Muscle of arm (tissue), 14 donors: ENCODE results near the gene NUDT10. TPM values are rescaled to one million over a fixed set of nuclear protein-coding genes. Genes with fewer than 3 reads are reported as not detected.
"Not testable (repeated sequence)": the region's sequence is repeated elsewhere in the genome, so short reads cannot be mapped to it uniquely, and the experiment has no call there.

ENCODE experiments used
- DNase-seq: peaks from one replicate; pipeline ENCODE4 v3.0.0-alpha.2; 2013
- long read RNA-seq, 11 donors: transcript quantifications; one replicate each; lab custom pipeline, GENCODE V29; 2026
- polyA plus RNA-seq, 12 donors: library from polyadenylated mRNA; unstranded; fragments of 120-200 nt; gene quantifications; one replicate each; pipeline ENCODE4 v1.2.1, GENCODE V29; 2013; ENCODE audit not compliant: insufficient read length in 12 of 12

The NUDT10 gene
- 1 to 10 TPM in 9 of 12 donors, under 1 TPM in 1, not detected in 2; 0.93 to 5.4 (median 1.4) TPM for polyA plus RNA-seq
- long read RNA-seq, donor 1, transcript NUDT10-201 (2 exons, 1,917 nt): major isoform, 7 of 7 reads
- long read RNA-seq, donor 1, partial matches to known transcripts: 0 of 7 reads
- long read RNA-seq, donor 1, other reads (novel, unspliced or antisense): 0 of 7 reads
- long read RNA-seq, donor 2, partial matches to known transcripts: 0 of 1 reads
- long read RNA-seq, donor 2, other reads (novel, unspliced or antisense): 0 of 1 reads
- long read RNA-seq, donor 3: 0 reads
- long read RNA-seq, donor 4: 0 reads
- long read RNA-seq, donor 5, partial matches to known transcripts: 0 of 1 reads
- long read RNA-seq, donor 5, other reads (novel, unspliced or antisense): 0 of 1 reads
- long read RNA-seq, donor 6: 0 reads
- long read RNA-seq, donor 7, partial matches to known transcripts: 0 of 2 reads
- long read RNA-seq, donor 7, other reads (novel, unspliced or antisense): 0 of 2 reads
- long read RNA-seq, donor 8, partial matches to known transcripts: 0 of 2 reads
- long read RNA-seq, donor 8, other reads (novel, unspliced or antisense): 0 of 2 reads
- long read RNA-seq, donor 9, partial matches to known transcripts: 0 of 2 reads
- long read RNA-seq, donor 9, other reads (novel, unspliced or antisense): 0 of 2 reads
- long read RNA-seq, donor 10: 0 reads
- long read RNA-seq, donor 11, partial matches to known transcripts: 0 of 1 reads
- long read RNA-seq, donor 11, other reads (novel, unspliced or antisense): 0 of 1 reads

GRCh38 chrX:51332188-51332942 is at the start of gene NUDT10:
Gene NUDT10, plus strand, starts transcription at chrX:51332822. Its CDS starts 144 bp downstream, at chrX:51332966.
- peak; percentile 39 for DNase-seq

GRCh38 chrX:51292421-51292820 is 40.2 kb upstream of the NUDT10 start:
- DNase-seq: peak; percentile 0

DNA sequence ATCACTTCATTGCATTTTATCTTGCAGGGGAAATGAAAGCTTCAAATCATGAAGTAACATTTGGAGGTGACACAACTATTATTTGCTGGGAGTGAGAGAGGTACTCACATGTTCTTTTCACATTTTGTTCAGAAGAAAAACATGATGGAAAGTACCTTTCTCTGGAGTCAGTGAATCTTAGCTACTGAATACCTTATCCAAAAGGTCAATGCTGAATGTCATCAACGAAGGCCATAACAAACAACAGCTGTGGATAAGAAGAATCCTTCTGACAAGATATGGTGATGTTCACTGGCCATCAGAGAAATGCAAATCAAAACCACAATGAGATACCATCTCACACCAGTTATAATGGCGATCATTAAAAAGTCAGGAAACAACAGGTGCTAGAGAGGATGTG is 36.5 kb upstream of the NUDT10 start:
- DNase-seq: no peak

GRCh38 chrX:51316271-51316670 is 16.4 kb upstream of the NUDT10 start:
- no peak for DNase-seq

- DNase-seq: not testable (repeated sequence)
These were observed 542 bp downstream of the NUDT10 start for GRCh38 chrX:51332943-51333785.

- no peak for DNase-seq
These were observed 1.7 kb downstream of the NUDT10 start for GRCh38 chrX:51334276-51334675.

DNA sequence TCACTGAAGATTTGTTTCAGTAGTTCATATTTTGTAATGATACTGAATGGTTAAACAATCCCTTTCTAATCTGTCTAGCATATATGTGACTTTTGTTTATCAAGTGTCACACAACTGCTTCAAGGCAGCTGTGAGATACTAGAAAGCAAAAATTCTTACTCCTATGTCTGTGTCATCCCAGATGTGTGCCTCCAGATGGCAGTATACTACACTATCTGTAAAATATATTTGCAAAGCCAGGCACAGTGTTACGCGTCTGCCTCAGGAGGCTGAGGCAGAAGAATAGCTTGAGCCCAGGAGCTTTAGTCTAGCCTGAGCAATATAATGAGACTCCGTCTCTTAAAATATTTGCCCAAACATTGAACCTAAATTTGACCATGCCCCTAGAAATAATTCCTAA is 4.0 kb downstream of the NUDT10 start:
- peak; percentile 24 for DNase-seq

GRCh38 chrX:51361251-51361650 is 28.6 kb downstream of the NUDT10 start:
- no peak for DNase-seq

GRCh38 chrX:51376672-51377071 is 44.0 kb downstream of the NUDT10 start:
- no peak for DNase-seq

Other genes starting within 250 kb of the NUDT10 start
- gene NUDT11, start 163.8 kb downstream of the NUDT10 start, polyA plus RNA-seq: 10 to 100 TPM in 2 of 12 donors, 1 to 10 TPM in 9, not detected in 1; 3.0 to 10.6 (median 5.2) TPM